DOHH2 (cell line): ENCODE results near the gene HADHA.
"Not testable (repeated sequence)": the region's sequence is repeated elsewhere in the genome, so short reads cannot be mapped to it uniquely, and the experiment has no call there.

Experiments used
- H3F3A ChIP-seq: fragments of 200-600 bp; sonication (generic), shearing (Covaris generic); 2 replicates; pipeline ENCODE4 v1.6.0; 2016; ENCODE audit warnings: antibody characterized with exemption, mild to moderate bottlenecking; ENCODE audit not compliant: control insufficient read depth, insufficient read depth
- H3K27ac ChIP-seq: fragments of 200-600 bp; sonication (generic); 2 replicates; pipeline ENCODE4 v1.5.1; 2014; ENCODE audit warnings: low read depth, mild to moderate bottlenecking, low read length, moderate library complexity
- H3K27me3 ChIP-seq: fragments of 200-600 bp; sonication (generic); 2 replicates; pipeline ENCODE4 v1.6.1; 2014; ENCODE audit warnings: mild to moderate bottlenecking, low read length, mixed read lengths; ENCODE audit not compliant: control insufficient read depth
- H3K36me3 ChIP-seq: fragments of 200-600 bp; sonication (generic); 2 replicates; pipeline ENCODE4 v1.6.1; 2014; ENCODE audit warnings: mild to moderate bottlenecking, low read length, moderate library complexity, mixed read lengths; ENCODE audit not compliant: control insufficient read depth
- H3K4me1 ChIP-seq: fragments of 200-600 bp; sonication (generic); 2 replicates; pipeline ENCODE4 v1.6.1; 2014; ENCODE audit warnings: mild to moderate bottlenecking, low read length, mixed read lengths; ENCODE audit not compliant: control insufficient read depth
- H3K4me2 ChIP-seq: fragments of 200-600 bp; sonication (generic); 2 replicates; pipeline ENCODE4 v1.6.0; 2014; ENCODE audit warnings: mild to moderate bottlenecking, low read length, moderate library complexity
- H3K4me3 ChIP-seq: fragments of 200-600 bp; sonication (generic); 2 replicates; pipeline ENCODE4 v1.5.1; 2014; ENCODE audit warnings: mild to moderate bottlenecking, low read length, mixed read lengths
- H3K79me2 ChIP-seq: fragments of 200-600 bp; sonication (generic); 2 replicates; pipeline ENCODE4 v1.6.1; 2014; ENCODE audit warnings: mild to moderate bottlenecking, low read length, mixed read lengths; ENCODE audit not compliant: control insufficient read depth
- H3K9me2 ChIP-seq: fragments of 200-600 bp; sonication (generic); replicated peaks from 2 replicates; pipeline ENCODE4 v1.6.1; 2014; ENCODE audit warnings: mild to moderate bottlenecking, low read length, mixed read lengths; ENCODE audit not compliant: control insufficient read depth
- H3K9me3 ChIP-seq: fragments of 200-600 bp; sonication (generic); 2 replicates; pipeline ENCODE4 v1.6.1; 2014; ENCODE audit warnings: antibody characterized with exemption, low read length, mixed read lengths; ENCODE audit not compliant: control insufficient read depth, insufficient read depth
- H4K20me1 ChIP-seq: fragments of 200-600 bp; sonication (generic); 2 replicates; pipeline ENCODE4 v1.6.0; 2014; ENCODE audit warnings: low read depth, mild to moderate bottlenecking, antibody characterized with exemption, low read length, moderate library complexity; ENCODE audit not compliant: control insufficient read depth, insufficient read depth
- CTCF ChIP-seq: fragments of 200-600 bp; sonication (generic); IDR thresholded peaks from one replicate; pipeline ENCODE4 v1.5.1; 2014; ENCODE audit warnings: antibody characterized with exemption, mild to moderate bottlenecking, low read depth, low read length; ENCODE audit not compliant: poor library complexity, severe bottlenecking
- EZH2phosphoT487 ChIP-seq: fragments of 200-600 bp; sonication (generic); IDR thresholded peaks from 2 replicates; pipeline ENCODE4 v1.6.1; 2017; ENCODE audit warnings: borderline replicate concordance, mild to moderate bottlenecking, antibody characterized with exemption, low read length, moderate library complexity, mixed read lengths

The HADHA gene

GRCh38 chr2:26273501-26273900 is 29.1 kb upstream of the HADHA start:
- Histone ChIP-seq H3K27me3 (no peaks in the 10 kb centered on the region), H3K9me2 (no peaks in the 10 kb centered on the region), H3K79me2 (no peaks in the 10 kb centered on the region), H3K27ac (no peak overlapping the region), H3K9me3 (no peaks in the 10 kb centered on the region), H3K4me3 (no peak overlapping the region), H3K4me1 (peaks cover 23% of the 10 kb centered on the region), H4K20me1 (no peaks in the 10 kb centered on the region), H3F3A (peaks cover 8% of the 10 kb centered on the region; the same call in 1 of the 2 replicates), H3K4me2 (no peak overlapping the region), H3K36me3 (peaks cover 18% of the 10 kb centered on the region)
- TF ChIP-seq CTCF (no peak), EZH2phosphoT487 (no peak)

GRCh38 chr2:26270373-26270772 is 25.9 kb upstream of the HADHA start:
- Histone ChIP-seq H3K79me2 (no peaks in the 10 kb centered on the region), H3F3A (peaks cover 11% of the 10 kb centered on the region; the same call in 1 of the 2 replicates), H3K27ac (peak overlapping the region; percentile 68), H3K36me3 (peaks cover 10% of the 10 kb centered on the region), H3K4me3 (peak overlapping the region; percentile 44), H3K27me3 (no peaks in the 10 kb centered on the region), H3K9me3 (no peaks in the 10 kb centered on the region), H3K9me2 (no peaks in the 10 kb centered on the region), H3K4me1 (peaks cover 23% of the 10 kb centered on the region), H4K20me1 (no peaks in the 10 kb centered on the region), H3K4me2 (peak overlapping the region; percentile 62)
- TF ChIP-seq EZH2phosphoT487 (no peak), CTCF (no peak)

GRCh38 chr2:26269571-26270158 is 25.2 kb upstream of the HADHA start:
- Histone ChIP-seq H3K27me3 (no peaks in the 10 kb centered on the region), H3F3A (peaks cover 11% of the 10 kb centered on the region; the same call in 1 of the 2 replicates), H3K36me3 (peaks cover 9% of the 10 kb centered on the region), H3K79me2 (no peaks in the 10 kb centered on the region), H4K20me1 (no peaks in the 10 kb centered on the region), H3K27ac (peak overlapping the region; percentile 68), H3K4me1 (peaks cover 23% of the 10 kb centered on the region), H3K4me2 (peak overlapping the region; percentile 62), H3K9me2 (no peaks in the 10 kb centered on the region), H3K4me3 (peak overlapping the region; percentile 44), H3K9me3 (no peaks in the 10 kb centered on the region)
- TF ChIP-seq CTCF = no peak

- peak overlapping the region; percentile 68; the same call in 1 of the 2 replicates for H3K27ac ChIP-seq
- peaks cover 23% of the 10 kb centered on the region for H3K4me1 ChIP-seq
- not testable (repeated sequence) for H3K27me3 ChIP-seq, H3K4me3 ChIP-seq, H3K36me3 ChIP-seq, H3K9me2 ChIP-seq, H4K20me1 ChIP-seq, H3K79me2 ChIP-seq, H3K9me3 ChIP-seq
- peaks cover 11% of the 10 kb centered on the region; the same call in 1 of the 2 replicates for H3F3A ChIP-seq
- peak overlapping the region; percentile 62; the same call in 1 of the 2 replicates for H3K4me2 ChIP-seq
These were observed 24.4 kb upstream of the HADHA start for GRCh38 chr2:26268670-26269385.
